Fibroblast of skin of left quadriceps (primary cell): ENCODE data around the gene EFCAB6.

ENCODE experiments used
- DNase-seq, 2 experiments: peaks; one replicate each; pipeline ENCODE4 v3.0.0-alpha.2; 2013; ENCODE audit warnings: low read depth in 2 of 2

The EFCAB6 gene

DNA sequence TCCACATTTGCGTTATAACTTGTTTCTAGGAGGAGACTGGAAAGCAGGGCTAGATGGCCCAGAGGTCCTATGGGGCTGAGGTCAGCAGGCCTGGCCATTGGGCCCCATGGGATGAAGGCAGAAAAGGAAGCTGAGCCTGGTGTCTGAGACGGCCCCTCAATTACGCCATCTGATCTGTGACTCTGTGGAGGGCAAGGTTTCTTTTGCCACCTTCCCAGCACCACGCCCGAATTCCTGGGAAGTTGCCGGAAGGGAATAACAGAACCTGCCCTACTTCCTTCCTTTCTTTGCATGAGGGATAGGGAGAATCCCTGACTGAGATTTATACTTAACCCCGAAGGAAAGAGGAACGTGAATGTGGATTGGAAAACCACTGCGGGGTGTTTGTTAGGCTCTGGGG is 282.2 kb downstream of the EFCAB6 start:
- no peak for DNase-seq

GRCh38 chr22:43529461-43529860 is 282.6 kb downstream of the EFCAB6 start:
- no peak for DNase-seq

- no peak for DNase-seq
These were observed 283.3 kb downstream of the EFCAB6 start for GRCh38 chr22:43528601-43529360.

DNA sequence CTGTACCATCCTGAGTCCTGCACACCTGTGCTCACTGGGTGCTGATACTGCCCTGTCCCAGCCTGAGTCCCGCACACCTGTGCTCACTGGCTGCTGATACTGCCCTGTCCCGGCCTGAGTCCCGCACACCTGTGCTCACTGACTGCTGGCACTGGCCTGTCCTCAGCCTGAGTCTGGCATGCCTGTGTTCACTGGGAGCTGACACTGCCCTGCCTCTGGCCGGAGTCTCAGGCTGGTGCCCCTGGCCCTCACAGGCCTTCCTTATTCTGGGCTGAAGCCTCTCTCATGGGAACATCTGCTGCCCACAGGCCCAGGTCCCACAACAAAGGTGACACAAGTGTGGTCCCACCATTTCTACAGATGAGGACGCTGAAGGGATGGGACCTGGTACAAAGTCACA is 285.2 kb downstream of the EFCAB6 start:
- no peak for DNase-seq

DNA sequence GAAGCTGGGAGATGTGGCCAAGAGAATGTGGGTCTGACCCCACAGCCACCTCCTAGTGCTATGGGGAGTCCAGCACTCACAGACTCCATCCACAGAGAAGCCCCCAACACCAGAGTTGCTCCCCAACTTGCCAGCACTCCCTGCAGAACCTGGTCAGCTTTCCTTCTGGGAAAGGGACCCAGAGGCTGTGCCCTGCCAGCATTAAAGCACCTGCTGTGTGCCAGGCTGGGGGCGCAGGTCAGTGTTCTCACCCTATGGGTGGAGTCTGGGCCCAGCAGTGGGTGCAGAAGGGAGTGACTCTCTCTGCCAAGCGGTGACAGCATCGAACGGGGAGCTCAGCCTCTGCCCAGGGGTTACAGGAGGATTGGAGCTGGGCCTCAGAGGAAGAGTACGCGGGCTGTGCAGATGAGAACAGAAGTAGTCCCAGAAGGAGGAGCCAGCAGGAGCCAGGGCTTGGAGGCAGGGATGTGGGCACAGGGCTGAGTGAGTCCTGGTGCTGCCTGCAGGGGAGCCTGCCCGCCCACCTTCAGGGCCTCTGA is 285.9 kb downstream of the EFCAB6 start:
- DNase-seq: no peak

- no peak for DNase-seq
These were observed 290.4 kb downstream of the EFCAB6 start for GRCh38 chr22:43521716-43522115.

- DNase-seq: no peak
These were observed 291.5 kb downstream of the EFCAB6 start for GRCh38 chr22:43520632-43521039.

DNA sequence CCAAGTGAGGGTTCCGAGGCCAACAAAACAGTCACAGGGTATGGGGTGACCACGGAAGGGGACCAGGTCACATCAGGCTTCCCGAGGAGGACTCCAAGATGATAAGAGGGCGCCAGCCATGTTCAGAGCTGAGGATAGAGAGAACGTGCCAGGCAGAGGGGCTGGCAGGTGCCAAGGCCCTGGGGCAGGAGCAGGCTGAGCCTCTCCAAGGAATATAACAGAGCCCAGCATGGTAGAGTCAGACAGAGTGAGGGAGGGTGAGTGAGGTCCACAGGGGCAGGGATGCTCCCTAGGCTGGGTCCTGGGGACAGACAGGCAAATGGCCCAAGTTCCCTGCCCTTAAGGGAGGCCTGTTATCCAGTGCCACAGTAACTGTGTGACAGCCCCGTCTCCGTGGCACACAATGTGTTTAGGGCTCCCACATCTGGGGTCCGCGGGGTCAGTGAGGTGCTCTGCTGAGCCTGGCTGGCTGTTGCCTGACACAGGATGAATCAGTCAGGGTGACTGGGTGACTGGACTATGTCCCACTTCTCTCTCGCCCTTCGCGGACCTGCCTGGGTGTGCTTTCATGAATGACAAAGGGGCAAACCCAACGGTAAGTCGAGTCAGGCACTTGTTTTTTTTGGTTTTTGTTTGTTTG is 295.0 kb downstream of the EFCAB6 start:
- DNase-seq: no peak

- no peak for DNase-seq
These were observed 295.7 kb downstream of the EFCAB6 start for GRCh38 chr22:43516386-43516785.

GRCh38 chr22:43515902-43516301 is 296.2 kb downstream of the EFCAB6 start:
- DNase-seq: no peak

DNA sequence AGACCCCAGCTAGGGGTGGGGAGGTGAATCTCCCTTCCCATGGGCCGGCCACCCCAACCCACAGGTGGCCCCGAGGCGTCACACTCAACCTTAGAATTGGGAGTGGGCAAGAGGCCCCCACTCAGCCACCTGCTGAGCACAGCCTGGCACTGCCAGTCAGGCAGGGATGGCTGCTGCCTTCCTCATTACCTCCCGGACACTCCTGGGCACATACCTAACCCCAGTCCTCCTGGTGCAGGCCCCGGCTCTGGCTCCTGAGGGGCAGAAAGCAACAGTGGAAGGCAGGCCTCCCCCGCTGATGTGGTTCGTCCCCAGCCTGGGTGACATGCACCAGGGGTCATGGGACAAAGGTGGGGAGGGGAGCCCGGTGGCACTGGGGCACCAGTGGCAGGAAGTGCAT is 296.7 kb downstream of the EFCAB6 start:
- no peak for DNase-seq

DNA sequence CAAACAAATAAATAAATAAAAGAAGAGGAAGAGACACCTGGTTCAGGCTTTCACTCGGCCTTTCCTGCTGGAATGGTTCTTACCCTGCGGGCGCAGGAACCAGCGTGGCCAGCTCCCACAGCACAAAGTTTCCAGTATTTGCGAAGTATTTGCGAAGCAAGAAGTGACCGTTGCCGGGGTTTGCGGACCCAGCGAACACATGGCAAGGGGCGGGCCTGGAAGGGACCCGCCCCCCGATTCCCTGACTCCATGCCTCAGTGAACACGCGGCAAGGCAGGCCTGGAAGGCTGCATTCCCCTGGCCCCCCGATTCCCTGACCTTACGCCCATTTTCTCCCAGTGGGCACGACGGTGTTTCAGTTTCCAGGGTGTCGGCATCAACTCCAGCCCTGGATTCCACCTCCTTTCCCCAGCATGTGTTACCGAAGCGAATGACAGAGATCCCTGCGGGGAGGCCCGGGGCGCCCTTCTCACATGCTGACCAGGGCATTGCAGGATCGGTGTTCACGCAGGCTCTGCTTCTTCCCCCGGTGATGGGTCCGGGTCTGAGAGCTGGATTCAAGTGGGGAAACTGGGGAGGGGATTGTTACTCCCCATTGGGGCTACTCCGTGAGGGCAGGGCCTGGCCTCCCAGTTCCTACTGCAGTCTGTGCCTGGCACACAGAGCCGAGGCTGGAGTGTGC is 297.5 kb downstream of the EFCAB6 start:
- no peak for DNase-seq

DNA sequence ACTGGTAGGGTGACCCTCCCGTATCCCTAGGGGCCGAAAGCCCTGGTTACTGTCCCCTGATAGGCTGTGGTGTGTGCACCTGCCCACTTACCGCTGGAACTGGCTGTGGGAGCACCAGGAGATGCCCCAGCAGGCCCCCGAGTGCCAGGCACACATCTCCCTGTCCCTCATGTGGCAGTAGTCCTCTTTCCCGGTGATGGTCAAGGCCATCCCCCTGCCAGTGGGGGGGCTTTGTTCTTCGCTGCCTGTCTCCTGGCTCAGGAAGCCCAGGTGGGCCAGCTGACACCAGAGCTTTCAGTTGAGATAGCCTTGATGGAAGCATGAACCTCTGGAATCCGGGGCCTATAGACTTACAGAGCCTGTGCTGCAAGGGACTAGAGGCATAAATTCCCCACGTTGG is 299.8 kb downstream of the EFCAB6 start:
- DNase-seq: no peak

GRCh38 chr22:43511276-43511910 is 300.7 kb downstream of the EFCAB6 start:
- no peak for DNase-seq

DNA sequence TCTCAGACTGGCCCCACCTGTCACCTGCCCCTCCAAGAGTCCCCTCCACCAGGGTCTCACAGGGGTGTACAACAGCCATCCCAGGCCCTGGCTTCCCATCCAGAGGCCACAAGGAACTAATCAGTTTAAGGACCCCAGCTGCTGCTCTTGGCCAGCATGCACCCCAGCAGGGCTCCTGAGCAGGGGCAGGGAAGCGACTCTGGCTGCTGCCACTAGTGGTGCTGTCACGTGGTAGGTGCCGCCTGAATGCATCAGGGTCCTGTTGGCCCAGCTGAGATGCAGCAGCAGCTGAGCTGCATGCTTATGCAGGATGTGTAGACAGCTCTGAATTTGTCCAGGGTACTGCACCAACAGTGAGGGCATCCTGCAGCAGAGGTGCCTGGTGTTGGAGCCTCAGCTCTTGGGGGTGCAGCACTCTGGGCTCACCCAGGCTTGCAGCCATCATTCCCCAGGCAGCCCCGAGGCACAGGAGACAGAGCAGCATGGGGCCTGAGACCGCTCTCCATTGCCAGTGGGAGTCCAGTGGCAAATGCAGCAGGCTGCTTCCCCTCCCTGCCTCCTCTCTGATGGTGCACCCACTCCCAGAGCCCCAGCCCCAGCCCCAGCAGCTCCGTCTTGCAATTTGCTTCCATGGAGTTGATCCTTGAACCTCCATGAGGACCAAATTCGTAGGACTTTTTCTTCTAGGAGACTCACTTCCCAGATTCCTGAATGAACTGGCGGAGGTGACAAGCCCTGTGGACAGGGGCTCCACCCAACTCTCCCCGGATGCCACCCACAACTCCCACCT is 301.6 kb downstream of the EFCAB6 start:
- no peak for DNase-seq

GRCh38 chr22:43509337-43509736 is 302.8 kb downstream of the EFCAB6 start:
- DNase-seq: no peak

DNA sequence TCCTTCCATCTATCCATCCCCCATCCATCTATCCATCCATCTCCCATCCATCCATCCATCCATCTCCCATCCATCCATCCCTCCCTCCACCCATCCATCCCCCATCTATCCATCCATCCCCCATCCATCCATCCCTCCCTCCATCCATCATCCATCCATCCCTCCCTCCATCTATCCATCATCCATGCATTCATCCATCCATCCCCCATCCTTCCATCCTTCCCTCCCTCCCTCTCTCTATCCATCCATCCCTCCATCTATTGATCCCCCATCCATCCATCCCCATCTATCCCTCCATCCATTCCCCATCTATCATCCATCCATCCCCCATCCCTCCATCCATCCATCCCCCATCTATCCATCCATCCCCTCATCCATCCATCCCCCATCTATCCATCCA is 303.6 kb downstream of the EFCAB6 start:
- no peak for DNase-seq

DNA sequence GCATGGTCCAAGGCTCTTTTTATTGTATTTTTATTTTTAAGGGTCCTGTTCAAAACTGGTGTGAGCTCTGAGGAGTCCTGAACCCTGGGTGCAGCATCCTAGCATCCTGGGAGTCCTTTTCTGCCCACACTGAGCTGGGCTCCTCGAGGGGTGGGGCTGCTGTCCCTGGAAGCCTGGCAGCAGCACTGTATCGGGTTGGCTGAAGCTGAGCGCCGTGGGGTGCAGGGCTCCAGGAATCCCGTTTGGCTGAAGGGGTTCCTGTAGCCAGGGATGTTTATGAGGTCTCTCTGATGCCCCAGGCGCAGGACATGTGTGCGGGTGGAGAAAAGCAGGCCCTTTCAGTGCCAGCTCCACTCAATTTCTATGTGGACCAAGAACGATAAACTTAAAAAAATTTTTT is 304.9 kb downstream of the EFCAB6 start:
- DNase-seq: no peak

DNA sequence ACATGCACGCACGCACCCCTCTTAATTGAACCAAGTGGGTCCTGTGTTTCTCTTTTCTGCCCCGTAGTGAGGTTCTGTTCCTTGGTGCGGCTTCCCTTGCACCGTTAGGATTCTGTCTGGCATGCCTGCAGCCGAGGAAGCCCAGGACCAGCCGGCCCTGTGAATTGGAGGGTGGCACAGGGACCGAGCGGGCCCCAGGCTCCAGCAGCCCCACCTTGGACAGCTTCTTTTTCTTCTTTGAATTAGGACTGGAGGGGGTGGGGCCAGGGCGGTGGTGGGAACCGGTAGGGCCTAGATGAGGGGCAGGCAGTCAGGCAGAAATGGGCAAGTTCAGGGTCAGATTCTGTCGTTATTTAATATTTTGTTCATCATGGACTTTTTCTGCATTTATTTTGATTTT is 305.6 kb downstream of the EFCAB6 start:
- DNase-seq: no peak

- DNase-seq: no peak
These were observed 306.2 kb downstream of the EFCAB6 start for GRCh38 chr22:43505896-43506295.

DNA sequence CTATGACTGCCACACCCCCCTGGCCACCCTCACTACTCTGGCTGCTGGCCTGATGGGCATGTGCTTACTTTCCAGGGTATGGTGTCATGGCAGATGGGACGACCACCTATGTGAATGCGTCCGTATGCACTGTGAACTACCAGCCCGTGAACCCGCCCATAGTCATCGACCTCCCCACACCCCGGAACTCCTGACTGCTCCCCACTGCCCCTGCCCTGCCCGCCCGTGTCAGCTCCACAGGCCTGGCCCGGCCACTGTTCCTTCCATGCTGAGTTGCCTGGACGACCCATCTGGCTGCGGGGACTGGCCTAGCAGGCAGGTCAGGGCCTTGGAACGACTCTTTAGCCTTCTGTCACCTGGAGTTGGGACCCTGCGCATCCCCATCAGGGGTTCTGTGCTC is 306.7 kb downstream of the EFCAB6 start:
- no peak for DNase-seq
